ENCODE measurements around the gene FAM234A. TPM values are rescaled to one million over a fixed set of nuclear protein-coding genes. Genes with fewer than 3 reads are reported as not detected.

The FAM234A gene
- total RNA-seq, 1 donor from 2014 or later = 59.2 TPM

- DNase-seq = no peak
Measured at GRCh38 chr16:283033-283805, 48.6 kb downstream of the FAM234A start, which contains the start of gene PDIA2. TSS of gene PDIA2 (plus strand) at chr16:283164. CDS start at chr16:283170, 6 bp downstream.

DNA sequence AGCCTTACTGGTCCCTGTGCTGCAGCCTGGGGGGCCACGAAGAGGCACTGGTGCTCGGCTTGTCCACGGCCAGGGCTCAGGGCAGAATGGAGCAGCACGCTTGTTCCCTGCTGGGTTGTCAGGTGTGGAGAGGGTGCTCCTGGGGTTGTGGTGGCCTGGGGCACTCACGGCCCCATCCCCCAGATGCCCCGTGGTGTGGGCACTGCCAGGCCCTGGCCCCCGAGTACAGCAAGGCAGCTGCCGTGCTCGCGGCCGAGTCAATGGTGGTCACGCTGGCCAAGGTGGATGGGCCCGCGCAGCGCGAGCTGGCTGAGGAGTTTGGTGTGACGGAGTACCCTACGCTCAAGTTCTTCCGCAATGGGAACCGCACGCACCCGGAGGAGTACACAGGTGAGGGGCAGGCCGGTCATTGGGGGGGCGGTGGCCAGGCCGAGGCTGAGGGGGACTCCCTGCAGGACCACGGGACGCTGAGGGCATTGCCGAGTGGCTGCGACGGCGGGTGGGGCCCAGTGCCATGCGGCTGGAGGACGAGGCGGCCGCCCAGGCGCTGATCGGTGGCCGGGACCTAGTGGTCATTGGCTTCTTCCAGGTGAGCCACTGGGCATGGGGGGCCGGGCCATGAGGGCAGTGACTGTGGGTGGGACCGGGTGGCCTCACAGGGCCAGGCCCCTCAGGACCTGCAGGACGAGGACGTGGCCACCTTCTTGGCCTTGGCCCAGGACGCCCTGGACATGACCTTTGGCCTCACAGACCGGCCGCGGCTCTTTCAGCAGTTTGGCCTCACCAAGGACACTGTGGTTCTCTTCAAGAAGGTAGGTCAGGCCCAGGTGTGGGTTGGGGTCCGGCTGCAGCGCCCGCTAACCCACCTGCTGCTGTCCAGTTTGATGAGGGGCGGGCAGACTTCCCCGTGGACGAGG, 49.8 kb downstream of the FAM234A start:
- no peak for DNase-seq

GRCh38 chr16:285146-286055, 50.8 kb downstream of the FAM234A start:
- DNase-seq = no peak

DNA sequence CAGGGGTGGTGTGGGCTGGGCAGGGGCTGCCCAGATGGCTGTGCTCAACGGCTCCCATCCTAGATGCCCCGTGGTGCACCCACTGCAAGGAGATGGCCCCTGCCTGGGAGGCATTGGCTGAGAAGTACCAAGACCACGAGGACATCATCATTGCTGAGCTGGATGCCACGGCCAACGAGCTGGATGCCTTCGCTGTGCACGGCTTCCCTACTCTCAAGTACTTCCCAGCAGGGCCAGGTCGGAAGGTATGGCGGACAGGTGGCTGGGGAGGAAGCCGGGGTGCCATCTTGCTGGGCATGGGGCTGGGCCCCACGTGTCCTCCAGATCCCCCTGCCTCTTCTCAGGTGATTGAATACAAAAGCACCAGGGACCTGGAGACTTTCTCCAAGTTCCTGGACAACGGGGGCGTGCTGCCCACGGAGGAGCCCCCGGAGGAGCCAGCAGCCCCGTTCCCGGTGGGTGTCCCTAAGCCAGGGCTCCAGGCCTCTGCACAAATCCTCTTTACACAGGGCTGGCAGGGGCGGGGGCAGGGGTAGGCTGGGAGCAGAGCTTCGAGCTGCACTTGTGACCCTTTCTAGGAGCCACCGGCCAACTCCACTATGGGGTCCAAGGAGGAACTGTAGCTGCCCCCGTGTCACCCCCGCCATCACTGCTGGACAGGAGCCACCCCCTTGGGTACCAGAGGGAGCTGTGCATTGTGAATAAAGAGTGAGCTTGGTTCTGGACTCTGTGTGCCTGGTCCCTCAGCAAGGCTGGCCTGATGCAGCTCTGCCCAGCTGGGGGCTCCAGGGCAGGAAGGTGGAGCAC, 52.1 kb downstream of the FAM234A start:
- DNase-seq = no peak

- no peak for DNase-seq
Measured at GRCh38 chr16:287298-287811, 52.7 kb downstream of the FAM234A start.

- no peak for DNase-seq
Measured at GRCh38 chr16:287981-288920, 53.6 kb downstream of the FAM234A start.

DNA sequence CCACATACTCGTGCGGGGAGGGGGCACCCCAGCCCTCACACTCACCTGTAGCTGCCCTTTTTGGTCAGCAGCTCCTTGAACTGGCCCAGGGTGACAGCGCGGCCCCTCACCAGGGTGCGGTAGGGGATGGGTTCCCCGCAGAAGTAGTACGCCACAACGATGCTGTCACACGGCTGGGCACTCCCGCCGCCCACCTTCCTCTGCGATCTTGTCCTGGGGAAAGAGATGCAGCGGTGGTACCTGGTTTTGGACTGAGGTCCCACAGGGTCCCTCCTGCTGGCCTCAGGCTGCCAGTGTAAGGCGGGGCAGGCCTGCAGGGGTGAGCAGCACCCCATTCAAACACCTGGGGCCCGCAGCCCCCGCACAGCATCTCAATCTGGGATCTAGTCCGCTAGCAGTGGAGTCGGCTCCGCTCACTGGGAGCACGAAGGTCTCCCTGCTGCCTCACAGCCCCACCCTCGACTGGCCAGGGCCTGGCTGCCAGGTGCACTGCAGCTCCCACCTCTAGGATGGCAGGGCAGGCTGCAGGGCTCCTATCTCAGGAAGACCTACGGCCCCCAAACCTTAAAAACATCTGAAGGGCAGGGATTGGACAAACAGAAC, 54.9 kb downstream of the FAM234A start:
- no peak for DNase-seq

GRCh38 chr16:290015-290680, 55.5 kb downstream of the FAM234A start:
- DNase-seq = no peak

DNA sequence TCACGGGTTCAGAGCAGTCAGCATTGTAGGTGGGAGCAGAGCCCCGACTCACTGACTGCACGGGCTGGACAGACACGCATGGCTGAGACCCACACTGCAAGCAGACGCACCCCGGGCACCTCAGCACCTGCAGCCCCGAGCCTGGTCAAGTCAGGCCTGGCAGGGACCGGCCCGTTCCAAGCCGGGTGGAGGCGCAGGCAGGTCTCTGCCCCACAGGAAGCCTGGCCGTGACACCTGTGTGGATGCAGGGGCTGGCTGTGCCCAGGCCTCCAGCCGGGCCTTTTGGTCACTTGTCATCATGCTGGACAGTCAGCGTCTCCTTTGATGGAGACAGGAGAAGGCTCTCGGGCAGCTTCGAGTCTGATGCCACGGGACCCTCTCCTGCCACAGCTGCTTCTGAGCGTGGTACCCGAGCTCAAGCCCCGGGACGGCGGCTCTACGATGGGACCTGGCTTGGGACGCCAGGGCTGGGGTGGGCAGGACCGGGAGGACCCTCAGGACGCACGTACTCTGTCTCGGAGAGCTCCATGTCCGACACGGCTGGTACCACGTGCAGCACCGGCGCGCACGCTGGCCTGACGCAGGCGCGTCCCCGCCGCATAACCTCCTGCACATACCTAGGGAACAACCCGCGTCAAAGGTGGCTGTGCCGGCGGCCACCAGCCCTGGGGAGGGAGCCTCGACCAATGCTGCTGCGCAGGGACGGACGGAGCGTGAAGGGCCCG, 56.2 kb downstream of the FAM234A start:
- no peak for DNase-seq

DNA sequence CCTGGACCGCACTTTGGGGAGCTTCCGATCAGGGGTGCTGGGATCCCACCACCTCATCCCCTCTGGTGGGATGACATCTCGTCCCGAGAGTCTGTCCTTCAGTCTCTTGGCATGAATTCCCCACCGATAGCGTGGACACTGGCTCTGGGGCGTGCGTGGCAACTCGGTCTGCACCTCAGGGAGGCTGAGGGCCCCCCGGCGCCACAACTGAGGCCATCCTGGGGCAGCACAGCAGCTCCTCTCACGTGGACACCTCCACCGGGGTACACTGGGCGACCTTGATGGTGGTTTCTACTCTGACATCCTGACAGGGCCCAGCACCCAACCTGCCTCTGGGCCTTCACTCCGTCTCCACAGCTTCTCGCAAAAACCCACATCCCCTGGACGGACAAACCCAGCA, 56.9 kb downstream of the FAM234A start:
- DNase-seq = no peak

DNA sequence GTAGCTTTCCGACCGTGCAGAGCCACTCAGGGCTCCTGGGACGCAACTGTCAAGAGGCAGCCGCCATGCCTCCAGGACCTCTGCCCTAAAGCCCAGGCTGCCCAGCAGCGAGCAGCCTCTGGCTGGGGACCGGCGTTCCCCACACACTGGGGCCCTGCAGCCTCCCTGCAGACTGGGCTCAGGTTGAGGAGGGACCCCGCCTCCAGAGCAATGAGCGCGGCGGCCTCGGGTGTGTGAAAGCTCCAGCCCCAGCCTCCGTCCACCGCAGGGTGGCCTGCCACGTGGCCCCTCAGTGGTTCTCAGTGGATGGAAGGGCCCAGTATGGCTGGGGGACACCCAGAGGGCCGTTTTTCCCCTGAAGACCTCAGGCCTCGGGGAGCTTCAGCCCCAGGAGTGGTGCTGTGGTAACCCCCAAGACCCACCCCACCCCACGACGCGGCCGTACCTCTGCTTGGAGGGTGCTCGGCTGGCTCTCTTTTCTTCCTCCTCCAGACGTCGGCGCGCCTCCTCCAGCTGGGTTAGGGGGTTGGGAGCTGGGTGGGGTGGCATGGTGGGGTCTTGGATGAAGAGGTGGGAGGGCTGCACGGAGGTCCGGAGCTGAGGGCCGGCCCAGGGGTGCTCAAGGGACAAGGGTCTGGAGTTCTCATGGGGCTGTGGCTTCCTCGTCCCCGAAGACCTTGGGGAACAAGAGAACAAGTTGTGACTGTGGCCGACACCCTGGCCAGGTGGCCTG, 58.6 kb downstream of the FAM234A start:
- no peak for DNase-seq

DNA sequence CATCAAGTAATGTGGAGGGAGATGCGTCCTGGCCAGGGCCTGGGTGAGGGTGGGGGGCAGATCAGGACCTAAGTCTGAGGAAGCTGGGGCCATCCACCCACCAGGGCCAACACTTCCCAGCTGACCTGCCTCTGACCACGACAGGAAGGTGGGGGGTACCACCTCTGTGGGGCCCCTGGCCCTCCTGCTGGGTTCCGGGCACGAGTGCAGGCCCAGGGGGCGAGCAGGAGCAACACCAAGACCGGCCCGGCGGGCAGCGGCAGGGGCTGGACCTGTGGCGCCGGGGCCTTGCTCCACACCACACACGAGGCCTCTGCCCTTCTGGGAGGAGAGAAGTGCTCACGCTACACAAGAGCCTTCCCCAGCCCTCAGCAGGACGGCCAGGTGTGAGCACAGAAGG, 61.7 kb downstream of the FAM234A start:
- DNase-seq = no peak

- no peak for DNase-seq
Measured at GRCh38 chr16:296806-297510, 62.3 kb downstream of the FAM234A start.

- DNase-seq = no peak
Measured at GRCh38 chr16:297832-298231, 63.2 kb downstream of the FAM234A start.

DNA sequence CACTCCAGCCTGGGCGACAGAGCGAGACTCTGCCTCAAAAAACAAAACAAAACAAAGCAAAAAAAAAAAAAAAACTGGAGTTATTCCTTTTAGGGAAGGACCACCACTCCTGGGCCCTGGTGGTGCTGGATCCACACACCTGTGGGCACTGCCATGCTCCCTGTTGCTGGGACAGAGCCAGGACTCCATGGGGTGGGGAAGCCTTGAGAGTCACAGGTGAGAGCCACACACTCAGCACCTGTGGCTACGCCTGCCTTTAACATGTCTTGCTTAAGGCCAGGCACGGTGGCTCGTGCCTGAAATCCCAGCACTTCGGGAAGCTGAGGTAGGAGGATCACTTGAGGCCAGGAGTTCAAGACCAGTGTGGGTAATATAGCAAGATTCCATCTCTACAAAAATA, 66.6 kb downstream of the FAM234A start:
- no peak for DNase-seq

GRCh38 chr16:301950-302349, 67.3 kb downstream of the FAM234A start:
- no peak for DNase-seq
